ENCODE measurements around the gene IGFBP5.

- TF ChIP-seq POLR2A (IDR thresholded peaks at IDR 0.05) (no peak), CTCF (IDR thresholded peaks at IDR 0.05 in 8 of 11, conservative IDR thresholded peaks at IDR 0.05 in 3 of 11) (no peak), POLR2AphosphoS5 (IDR thresholded peaks at IDR 0.05) (no peak)
These were observed 16.0 kb upstream of the IGFBP5 start for GRCh38 chr2:216711348-216711747.

All from spleen (tissue), 7 donors.